OCI-LY3 (cell line): Measurements from ENCODE around the gene P4HA2.

Experiments
- CTCF ChIP-seq: fragments of 200-600, 300-600 bp; sonication (generic); IDR thresholded peaks from 2 replicates; pipeline ENCODE4 v1.5.1; 2014; ENCODE audit warnings: antibody characterized with exemption, low read length, low read depth
- EZH2phosphoT487 ChIP-seq: fragments of 200-600 bp; shearing (Covaris generic); IDR thresholded peaks from 2 replicates; pipeline ENCODE4 v1.6.1; 2018; ENCODE audit warnings: antibody characterized with exemption, mixed run types, low read depth

- TF ChIP-seq CTCF (no peak), EZH2phosphoT487 (no peak)
Observed at GRCh38 chr5:132147663-132148062, 80.0 kb downstream of the P4HA2 start.
